NOMO-1 (cell line): ENCODE measurements around the gene DPYD.

Source experiments
- DNase-seq, 2 experiments: peaks; one replicate each; lab custom pipeline; 2025; ENCODE audit not compliant: unreplicated experiment in 2 of 2; lab: John Stamatoyannopoulos, UW

DPYD gene

DNA sequence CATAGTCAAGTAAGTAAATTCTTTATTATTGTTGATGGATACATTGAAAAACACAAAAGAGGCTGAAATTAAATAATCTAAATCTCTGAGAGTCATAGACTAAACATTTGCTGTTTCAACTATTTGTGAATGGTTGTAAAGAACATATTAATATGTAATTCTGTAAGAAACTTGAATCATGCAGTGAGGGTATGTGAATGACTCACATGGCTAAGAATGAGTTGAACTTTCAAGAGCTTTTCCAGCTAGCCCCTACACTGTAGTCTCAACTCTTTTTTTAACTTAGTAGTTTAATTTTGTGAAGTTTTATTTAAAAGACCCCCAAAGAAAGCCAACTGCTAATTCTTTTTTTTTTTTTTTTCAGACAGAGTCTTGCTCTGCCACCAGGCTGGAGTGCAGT, 588.1 kb downstream of the DPYD start:
- DNase-seq, result no peak

DNA sequence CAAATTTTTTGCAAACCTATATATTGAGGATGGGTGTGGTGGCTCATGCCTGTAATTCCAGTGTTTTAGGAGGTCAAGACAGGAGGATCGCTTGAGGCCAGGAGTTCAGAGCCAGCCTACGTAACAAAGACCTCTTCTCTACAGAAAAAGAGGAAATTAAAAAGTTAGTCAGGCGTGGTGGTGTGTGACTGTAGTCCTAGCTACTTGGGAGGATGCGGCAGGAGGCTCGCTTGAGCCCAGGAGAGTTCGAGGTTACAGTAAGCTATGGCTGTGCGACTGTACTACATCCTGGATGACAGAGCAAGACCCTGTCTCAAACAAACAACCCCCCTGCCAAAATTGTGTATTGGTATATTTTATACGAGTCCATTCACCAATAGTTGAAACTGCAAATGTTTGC, 589.7 kb downstream of the DPYD start:
- no peak for DNase-seq

DNA sequence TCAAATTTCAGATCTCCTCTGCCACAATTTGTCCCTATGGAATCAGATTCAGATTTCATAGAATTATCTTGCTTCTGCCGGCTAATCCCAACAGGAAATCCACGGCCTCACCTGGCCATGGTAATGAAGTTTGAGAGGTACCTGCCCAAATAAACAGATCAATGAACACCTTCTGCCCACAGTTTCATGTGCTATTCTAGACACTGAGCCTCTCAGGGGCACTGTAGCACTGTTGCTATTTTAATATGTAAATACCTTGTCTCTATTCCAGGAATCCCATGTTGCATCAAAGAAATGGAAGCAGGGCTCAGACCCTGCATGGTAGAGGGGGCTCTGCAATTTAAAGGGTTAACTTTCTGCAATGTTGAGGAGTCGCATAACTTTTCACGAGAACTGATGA, 606.1 kb downstream of the DPYD start:
- no peak for DNase-seq

DNA sequence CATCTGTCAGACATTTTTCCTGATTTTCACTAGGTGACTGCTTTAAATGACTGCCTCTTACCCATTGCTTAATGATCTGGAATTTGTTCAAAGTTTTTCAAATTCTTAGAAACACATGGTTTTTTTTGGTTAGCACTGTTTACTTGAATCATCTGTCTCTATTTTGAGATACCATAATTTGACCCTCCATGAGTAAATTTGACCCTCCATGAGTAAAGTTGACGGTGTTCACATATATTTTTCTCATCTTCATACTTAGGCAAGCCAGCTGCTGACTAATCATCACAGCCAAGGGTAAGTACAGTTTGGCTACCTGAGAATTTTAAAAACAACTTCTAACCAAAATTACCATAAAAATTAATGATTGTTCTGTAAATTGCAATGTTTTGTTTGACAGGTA, 612.7 kb downstream of the DPYD start:
- no peak for DNase-seq

DNA sequence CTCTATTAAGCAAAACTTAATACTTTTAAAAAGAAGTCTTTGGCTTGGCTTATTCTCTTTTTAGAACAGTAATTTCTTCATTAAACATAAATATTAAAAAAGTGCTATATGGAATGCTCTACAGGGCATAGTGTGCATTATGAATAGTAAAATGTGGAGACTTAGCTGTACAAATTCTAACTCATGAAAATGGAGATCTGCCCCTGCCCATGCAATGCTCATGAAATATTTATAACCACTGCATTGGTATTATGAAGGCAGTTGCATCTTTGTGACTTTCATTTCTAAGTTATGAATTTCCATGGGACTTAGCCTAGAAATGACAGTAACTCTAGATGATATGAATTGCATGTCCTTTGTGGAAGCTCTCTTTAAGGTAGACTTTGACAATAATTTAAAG, 613.3 kb downstream of the DPYD start:
- DNase-seq, result no peak

DNA sequence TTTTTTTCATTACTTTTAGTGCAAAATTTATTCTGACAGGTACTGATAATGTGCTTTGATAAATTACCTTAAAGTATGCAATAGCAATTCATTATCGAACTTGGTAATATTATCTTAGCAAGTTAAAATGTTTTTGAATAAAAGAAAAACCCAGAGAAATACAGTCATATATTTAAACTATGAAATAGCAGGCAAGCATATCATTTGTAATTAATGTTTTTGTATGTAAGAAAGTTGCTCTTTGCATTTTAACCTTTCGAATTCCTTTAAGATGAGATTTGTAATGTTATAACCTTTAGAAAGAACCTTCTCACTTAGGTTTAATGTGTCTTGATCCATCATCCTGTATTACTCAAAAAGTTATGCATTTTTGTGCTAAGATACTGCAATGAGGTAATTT, 613.7 kb downstream of the DPYD start:
- DNase-seq, result no peak

DNA sequence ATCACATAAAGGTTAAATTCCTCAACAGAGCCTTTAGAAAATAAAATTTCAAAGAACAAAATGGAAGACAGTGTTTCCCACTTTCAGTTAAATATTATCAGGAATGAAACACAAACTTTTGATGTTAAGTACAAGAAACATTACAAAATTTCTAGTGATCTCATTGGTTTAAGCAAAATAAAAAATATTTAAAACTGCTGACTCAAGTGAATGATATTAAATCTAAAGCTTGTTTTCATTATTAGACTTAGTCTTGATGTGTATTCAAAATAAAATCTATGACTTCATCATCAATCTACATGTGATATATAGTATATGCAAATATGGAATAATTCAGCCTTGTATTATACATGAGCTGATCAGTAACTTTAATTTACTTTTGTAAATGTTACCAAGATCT, 614.3 kb downstream of the DPYD start:
- DNase-seq, result no peak

DNA sequence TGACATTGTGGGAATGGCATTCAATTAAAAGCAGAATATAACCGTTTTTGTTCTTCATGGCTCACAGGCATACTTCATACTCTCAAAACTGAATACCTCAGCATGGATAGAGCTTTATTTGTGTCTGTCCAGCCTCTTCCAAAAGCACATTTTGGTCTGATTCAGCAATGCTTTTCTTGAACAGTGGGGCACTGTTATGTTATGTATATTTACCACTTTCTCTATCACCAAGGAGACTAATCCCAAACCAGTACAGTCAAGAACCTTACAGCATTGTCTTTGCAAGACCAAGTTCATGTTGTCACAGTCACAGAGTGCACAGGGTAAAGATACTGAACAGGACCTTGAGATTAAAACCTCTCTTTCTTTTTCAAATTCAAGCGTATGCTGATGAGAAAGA, 616.5 kb downstream of the DPYD start:
- no peak for DNase-seq

DNA sequence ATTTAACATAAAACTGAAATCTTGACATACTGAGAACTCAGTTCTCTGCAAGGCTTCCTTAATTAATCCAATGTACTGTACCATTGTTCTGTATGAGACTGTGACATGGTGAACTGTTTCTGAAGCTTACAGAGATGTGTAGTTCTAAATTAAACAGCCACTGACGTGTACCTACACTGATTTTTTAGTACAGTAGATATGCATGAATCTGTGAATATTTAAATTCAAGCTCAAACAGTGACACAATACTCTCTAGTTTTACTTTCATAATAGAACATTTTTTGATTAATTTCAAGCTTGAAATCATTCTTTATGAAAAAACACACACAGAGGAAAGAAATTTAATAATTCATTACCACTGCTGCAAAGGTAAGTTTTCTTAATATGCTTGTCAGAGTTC, 621.9 kb downstream of the DPYD start:
- no peak for DNase-seq

DNA sequence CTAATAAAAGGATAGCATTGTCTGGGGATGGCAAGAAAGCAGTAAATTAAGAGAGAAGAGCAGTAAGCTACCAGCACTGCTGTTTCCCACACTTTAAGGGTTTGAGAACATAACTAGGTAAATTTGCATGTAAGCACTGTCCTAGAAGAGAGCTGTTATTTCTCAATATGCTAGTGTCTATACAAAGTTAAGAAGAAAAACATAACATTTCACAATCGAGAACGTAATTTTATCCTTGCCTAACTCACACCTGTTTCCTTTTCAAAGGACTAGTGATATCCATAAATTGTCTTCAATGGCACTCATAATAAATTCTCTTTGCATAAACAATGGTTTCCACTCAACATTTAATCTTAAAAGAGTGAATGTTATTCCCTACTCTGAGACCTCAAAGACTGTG, 623.2 kb downstream of the DPYD start:
- DNase-seq, result no peak

DNA sequence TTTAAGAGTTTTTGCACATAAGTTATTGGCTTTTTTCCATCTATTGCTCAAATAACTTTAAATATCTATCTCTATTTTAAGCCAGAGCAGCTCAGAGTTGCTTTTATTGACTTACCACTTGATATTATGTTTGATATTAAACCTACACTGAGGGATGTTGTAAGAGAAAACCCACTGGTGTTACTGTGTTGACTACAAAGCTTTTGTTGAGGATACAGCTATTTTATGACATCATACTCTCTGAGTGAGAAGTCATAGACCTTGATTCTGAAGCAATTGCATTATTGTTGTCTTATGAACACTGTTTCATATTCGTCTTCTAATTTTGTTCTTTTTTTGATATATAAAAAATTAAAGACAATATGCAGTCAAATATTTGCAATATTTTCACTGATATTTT, 638.9 kb downstream of the DPYD start:
- no peak for DNase-seq

DNA sequence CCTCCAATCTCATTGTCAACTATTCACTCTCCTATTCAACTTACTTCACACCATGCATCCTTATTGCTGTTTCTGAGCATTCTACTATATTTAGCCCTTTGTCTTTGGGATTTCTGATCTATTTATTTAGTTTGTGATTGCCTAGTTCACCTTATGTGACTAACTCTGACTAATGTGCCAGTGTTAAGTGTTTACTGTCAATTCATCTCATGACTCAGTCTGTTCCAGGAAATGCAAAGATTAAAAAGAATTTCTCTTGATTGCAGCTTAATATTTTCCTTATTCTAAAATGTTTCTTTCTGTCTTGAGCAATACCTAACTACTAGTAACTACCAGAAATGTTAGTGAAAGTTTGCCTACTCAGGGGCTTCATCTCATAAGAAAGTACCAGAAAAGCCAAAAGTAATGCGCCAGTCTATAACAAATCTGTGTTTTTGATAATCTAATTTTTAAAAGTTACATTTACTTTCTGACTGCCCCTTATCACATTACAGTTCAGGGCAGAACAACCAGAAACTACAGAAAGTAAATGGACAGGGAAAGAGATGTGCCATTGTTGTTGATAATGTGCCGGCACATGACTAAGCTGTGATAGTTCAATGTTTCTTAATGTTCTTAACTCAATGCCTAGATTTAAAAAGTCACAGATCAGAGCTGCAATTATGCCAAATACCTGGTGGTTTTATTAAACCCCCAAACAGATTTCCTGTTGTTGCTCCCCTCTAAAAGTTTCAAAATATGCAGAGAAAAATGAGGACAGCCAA, 642.8 kb downstream of the DPYD start:
- no peak for DNase-seq

DNA sequence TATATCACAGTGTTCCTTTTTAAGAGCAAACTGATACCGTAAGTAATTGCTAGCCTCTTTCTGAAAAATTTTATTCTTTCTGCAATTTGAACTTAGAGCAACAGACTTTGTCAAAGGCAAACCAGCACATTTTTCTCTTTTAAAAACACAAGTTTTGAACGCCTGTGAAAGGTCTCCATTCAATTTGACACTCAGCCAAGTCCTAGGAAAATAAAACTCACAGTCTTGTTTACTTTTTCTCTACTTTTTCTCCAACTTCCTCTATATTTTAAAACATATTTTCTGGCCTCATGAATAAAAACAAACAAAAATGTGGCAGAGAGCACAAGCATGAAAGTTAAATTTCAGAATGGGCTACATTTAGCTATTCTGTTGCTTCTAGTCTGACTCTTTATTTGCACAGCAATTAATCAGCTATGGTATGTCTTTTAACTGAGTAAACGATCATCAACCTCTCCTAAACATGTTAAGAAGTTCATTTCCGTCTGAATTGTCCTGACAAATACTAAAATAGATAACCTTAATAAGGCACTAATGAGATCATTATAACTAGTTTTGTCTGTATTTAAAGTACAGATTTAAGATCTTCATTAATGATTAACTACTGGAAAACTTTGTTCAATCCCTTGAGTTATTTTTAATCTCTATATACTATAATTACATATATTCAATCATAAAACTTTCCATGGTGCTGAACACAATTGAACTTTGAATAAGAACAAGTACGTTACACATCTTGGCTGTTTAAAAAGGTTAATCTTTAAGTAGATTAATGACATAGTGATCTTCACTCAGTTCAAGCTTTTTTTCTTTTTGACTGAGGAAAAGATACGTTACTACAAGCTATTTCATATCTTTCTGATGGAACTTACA, 648.7 kb downstream of the DPYD start:
- no peak for DNase-seq

DNA sequence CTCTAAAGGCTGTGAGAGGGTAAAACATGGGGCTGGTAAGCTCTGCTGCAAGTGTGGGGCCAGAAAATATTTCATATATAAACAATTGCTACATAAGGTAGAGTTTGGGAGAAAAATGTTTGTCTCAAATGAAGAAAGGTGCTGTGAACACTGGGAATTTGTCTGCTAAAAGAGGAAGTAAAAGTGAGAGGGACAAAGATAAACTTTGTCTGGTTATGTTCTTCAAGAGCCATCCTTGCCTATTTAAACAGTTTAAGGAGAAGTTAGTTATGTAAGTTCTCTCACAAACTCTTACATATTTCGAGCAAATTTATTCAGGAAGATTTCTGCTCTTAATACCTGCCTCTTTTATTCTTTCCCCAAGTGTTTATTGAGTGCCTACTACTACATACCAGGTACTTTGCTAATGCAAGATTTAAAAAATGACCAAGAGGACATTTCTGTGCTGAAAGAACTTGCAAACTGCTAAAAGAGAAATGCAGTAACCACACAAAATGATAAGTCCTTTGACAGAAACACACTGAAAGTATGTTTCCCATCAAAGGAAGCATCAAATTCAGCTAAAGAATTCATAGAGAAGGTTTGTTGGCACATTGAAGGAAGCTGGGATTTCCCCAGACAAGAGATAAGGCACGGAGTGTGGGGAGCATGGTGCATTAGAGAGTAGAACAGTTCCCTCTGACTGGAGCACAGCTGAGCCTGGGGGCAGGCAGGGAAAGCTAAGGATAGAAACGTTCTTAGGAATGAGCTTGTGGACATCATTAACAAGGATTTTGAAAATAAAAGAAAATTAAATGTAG, 650.1 kb downstream of the DPYD start:
- DNase-seq, result peak in 1 of 2 experiments; percentile 58

DNA sequence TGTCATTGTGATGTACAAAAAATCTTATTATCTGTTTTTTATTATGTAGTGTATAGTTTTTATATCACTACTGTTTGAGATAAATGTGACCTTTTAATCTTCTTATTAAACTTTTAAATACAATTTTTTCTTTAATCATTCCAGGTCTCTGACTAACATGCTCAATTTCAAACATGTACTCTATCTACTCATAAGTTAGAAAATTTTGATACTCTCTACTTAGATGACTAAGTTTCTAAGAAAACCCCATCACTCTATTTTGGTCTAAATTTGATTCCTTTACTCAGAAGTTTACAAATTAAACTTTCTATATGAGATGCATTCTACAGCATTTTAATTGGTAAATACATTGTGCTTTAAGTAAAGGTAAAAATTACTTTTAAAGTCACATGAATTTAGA, 655.2 kb downstream of the DPYD start:
- no peak for DNase-seq

DNA sequence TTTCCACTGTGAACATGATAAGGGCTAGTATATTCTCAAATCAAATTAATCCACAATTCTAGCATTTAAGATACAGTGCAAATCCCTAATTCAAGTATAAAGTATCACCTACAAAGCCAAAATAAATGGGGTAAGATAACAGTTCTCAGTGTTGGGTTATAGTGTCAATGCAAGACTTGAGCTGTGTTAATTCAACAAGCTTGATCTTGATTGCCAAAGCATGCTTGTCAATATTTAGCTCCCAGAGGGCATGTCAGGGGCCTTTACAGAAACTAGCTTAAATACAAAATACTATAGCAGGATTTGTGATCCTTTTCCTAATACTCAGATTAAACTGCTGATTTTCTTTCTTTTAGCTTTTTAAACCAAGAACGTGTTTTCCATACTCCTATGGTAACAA, 658.0 kb downstream of the DPYD start:
- no peak for DNase-seq

DNA sequence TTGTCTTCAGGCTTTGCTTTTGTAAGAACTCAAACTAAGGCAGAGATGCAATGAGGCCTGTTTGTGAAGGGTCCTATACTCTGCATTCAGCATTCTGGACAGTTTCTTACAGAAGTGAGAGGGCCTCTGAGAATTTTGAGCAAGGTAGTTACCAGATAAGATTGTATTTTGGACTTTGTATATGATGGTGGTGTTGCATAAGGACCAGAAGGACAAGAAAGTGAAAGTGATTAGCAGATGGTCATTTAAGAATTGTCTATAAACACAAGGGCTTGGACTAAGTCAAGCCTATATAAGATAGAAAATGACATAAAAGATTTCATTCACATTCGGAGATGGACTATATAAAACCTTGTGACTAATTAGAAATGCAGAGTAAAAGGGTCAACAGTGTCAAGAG, 662.2 kb downstream of the DPYD start:
- DNase-seq, result no peak

DNA sequence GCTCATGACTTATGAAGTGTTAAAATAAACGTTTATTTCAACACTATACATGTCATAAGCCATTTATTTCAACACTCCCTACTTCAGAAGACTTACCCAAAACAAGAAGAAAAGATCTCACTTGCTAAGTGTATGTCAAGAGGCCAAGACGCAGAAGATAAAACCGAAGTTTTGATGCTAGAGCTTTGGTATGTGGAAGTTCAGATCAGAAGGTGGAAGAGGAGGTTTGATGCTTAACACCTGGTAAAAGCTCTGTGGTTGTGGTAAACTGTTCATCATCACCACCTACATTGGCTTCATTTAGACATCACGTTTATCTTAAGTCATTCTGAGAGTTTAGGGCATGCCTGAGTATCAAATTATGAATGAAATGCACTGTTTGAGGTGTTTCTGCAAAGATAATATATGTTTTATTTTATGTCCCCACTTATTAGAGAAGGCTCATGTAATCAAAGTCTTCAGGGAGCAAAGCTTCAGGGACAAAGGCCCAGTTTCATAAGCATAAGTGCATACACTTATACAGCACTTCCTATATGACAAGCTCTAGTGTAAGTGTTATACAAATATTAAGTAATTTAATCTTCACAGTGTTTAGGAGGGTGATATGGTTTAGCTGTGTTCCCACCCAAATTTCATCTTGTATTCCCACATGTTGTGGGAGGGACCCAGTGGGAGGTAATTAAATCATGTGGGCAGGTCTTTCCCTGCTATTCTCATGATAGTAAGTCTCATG, 665.9 kb downstream of the DPYD start:
- peak; percentile 23 to 44 for DNase-seq

DNA sequence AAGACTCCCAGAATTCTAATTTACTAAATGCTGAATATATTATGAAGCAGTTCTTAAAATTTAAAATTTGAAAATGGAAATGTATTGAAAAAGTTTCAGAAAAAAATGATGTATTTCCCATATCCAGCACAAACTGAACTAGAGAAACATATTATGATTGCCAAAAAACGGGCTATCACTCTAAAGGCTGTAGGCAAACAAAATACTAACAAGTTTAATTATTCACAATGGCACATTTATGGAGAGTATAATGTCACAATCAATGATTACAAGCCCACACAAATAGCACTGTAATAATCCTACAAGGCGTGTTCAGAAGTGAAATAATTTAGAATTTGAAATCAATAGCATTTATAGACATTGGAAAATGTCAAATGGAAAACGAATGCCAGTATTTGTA, 667.9 kb downstream of the DPYD start:
- no peak for DNase-seq

DNA sequence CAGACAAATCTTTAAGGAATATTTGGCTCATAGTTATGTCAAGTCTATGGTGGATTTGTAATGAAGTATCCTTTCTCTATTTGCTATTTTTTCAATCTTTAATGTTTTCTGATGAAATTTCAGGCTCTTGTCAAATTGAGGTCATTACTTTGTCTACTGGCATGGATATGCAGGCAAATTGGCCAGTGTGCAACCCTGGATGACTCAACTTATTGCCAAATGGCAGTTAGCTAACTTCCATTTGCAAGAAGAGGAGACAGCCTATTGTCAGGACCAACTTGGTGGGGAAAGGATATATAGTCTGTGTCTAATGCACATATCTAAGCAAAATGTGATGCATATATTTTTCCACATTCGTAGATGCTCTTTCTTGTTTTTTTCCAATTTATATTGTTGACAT, 668.8 kb downstream of the DPYD start:
- DNase-seq, result peak; percentile 69 to 72

DNA sequence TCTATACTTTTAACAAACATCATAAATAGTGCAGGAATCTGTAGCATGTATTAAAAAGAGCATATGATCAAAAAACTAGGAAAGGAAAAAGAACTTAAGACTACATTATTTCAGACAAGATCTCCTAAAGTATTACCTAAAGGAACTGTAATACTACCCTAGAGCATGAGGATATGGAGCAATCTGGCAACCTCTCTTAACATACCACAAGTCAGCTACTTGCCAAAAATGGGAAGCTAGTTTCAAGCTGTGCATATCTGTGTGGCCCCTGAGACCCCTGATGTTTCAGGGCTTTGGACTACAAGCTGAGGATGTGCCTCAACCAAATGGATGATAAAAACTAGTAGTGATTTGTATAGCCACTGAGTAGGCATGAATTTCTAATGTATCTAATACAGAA, 673.6 kb downstream of the DPYD start:
- DNase-seq, result peak; percentile 63 to 70
